Epithelial cell of esophagus (primary cell): ENCODE measurements around the gene PWWP2B.
"Not testable (repeated sequence)": the region's sequence is repeated elsewhere in the genome, so short reads cannot be mapped to it uniquely, and the experiment has no call there.

Source experiments
- DNase-seq: peaks from one replicate; pipeline ENCODE4 v3.0.0; 2010; ENCODE audit warnings: low read depth
- H3K4me3 ChIP-seq: 2 replicates; pipeline ENCODE4 v1.5.1; 2011; ENCODE audit warnings: mild to moderate bottlenecking, low read length, control low read depth
- TF ChIP-seq, protein P1 (sequence below): IDR thresholded peaks from 2 replicates; pipeline ENCODE4 v1.5.1; 2011; ENCODE audit warnings: low read depth, mild to moderate bottlenecking, low read length, control low read depth, inconsistent platforms; ENCODE audit not compliant: insufficient read depth; ENCODE audit errors: missing control alignments

PWWP2B gene

DNA sequence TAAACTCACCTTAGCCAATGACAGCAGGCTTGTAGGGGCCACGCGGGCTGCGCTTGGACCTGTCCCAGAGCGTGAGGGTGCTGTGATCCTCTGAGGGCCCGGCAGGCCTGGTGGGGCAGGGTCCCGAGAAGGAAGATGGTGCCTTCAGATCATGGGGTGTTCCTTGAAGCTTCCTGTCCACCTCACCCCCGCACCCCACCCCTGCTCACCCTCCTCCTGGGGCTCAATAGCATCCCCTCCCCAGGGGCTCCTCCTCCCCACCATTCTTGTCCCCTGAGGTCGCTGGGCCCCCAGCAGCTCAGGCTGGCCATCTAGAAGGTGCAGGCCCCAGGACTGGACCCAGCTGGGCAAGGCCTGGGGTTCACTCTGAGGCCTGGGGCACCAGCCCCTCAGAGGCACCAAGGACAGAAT is 33.9 kb downstream of the PWWP2B start:
- no peak for DNase-seq
- H3K4me3 ChIP-seq: no peak overlapping the region
- TF ChIP-seq, protein P1, sequence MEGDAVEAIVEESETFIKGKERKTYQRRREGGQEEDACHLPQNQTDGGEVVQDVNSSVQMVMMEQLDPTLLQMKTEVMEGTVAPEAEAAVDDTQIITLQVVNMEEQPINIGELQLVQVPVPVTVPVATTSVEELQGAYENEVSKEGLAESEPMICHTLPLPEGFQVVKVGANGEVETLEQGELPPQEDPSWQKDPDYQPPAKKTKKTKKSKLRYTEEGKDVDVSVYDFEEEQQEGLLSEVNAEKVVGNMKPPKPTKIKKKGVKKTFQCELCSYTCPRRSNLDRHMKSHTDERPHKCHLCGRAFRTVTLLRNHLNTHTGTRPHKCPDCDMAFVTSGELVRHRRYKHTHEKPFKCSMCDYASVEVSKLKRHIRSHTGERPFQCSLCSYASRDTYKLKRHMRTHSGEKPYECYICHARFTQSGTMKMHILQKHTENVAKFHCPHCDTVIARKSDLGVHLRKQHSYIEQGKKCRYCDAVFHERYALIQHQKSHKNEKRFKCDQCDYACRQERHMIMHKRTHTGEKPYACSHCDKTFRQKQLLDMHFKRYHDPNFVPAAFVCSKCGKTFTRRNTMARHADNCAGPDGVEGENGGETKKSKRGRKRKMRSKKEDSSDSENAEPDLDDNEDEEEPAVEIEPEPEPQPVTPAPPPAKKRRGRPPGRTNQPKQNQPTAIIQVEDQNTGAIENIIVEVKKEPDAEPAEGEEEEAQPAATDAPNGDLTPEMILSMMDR: no peak

DNA sequence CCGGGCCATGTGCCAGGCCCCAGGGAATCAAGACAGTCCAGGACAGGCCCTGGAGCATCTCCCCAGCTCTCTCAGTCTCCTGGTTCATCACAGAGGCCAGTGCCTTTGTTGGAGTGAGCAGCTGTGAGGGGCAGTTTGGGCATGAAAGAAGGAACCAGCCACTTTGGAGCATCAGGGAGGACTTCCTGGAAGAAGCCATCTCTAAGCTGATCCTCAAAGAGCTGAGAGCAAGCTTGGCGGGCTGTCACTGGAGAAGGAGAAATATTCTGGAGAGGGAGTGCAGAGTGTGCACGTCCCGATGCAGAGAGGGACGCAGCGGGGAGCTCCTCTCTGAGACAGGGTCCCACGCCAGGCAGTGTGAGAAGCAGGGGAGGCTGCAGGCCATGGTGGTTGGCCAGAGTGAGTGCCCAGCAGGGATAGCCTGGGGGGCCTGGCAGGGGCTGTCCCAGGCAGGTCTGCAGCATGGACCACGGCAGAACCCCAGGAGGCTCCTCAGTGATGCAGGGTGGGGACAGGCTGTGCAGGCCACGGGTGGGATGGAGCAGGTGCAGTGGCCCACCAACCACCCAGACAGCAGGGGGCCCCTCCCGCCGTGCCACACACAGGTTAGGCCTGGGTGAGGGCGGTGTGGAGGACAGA is 34.7 kb downstream of the PWWP2B start:
- no peak for DNase-seq
- H3K4me3 ChIP-seq: no peak overlapping the region
- TF ChIP-seq, protein P1: no peak

DNA sequence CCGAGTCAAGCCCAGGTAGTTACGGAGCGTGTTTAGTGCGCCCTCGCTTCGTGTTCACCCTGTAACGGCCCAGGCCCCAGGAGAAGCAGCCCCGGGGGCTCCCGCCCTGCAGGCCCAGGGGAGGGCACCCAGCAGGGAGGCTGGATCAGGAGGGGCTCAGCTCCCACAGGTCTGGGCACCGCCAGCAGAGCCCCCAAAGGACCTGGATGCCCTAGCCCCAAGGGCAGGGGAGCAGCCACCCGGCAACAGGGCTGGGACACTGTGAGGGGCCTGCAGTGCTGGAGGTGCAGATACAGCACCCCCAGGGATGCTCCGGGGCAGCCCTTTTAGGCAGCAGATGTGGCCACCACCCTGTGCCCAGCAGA is 35.2 kb downstream of the PWWP2B start:
- DNase-seq: no peak
- TF ChIP-seq, protein P1: no peak
- no peak overlapping the region for H3K4me3 ChIP-seq

DNA sequence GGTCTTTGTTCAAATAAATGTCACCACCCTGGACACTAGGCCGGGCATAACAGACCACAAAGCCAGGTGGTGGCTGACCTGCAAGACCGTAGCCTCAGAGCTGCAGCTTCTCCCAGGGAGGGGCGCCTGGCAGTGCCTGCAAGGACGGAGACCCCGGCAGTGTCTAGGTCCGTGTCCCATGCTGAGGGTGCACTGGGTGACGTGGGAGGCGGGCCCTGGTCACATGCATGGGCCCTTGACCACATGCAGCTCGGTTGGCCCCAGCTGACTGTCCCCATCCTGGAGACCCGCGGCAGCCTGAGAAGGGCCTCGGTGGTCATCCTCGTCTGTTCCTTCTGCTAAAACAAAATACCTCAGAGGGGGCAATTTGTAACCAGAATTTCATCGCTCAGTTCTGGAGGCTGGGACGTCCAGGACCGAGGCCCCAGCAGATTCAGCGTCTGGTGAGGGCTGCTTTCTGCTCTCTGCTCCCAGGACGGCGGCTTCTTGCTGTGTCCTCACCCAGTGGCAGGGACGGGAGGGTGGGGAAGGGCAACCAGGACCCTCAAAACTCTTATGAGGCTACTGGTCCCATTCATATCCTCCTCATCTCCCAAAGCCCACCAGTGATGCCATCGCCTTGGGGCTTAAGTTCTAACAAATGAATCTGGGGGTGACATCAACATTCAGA is 36.8 kb downstream of the PWWP2B start:
- H3K4me3 ChIP-seq: no peak overlapping the region
- TF ChIP-seq, protein P1: no peak
- no peak for DNase-seq

DNA sequence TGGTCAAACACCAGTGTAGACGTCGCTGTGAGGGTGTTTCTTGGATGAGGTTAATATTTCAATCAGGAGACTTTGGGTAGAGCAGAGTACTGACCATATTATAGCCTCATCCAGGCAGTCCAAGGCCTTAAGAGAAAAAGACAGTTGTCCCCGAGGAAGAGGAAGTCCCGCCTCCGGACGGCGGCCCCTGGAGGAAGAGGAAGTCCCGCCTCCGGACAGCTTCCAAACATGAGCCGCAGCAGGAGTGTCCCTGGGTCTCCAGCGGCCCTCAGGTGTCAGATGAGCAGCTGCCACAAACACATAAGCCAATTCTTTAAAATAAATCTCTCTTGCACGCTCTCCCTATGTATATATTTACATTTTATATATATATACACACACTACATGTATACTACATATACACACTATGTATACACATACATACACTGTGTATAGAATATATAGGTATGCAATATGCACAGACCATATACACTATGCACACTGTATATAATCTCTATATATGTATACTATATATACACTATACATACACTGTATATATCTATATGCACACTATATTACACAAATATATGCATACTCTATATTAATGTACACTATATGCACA is 37.5 kb downstream of the PWWP2B start:
- DNase-seq: no peak

DNA sequence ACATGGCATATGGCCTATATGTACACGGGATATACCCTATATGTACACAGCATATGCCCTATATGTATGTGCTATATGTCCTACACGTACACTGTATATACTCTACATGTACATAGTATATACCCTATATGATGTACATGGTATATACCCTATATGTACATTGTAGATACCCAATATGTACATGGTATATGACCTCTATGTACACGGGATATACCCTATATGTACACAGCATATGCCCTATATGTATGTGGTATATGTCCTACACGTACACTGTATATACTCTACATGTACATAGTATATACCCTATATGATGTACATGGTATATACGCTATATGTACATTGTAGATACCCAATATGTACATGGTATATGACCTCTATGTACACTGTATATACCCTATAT is 38.3 kb downstream of the PWWP2B start:
- H3K4me3 ChIP-seq, DNase-seq: not testable (repeated sequence)

More for the DNA sequence above, 37.5 kb downstream of the PWWP2B start:
- H3K4me3 ChIP-seq: no peak overlapping the region
- TF ChIP-seq, protein P1: no peak

DNA sequence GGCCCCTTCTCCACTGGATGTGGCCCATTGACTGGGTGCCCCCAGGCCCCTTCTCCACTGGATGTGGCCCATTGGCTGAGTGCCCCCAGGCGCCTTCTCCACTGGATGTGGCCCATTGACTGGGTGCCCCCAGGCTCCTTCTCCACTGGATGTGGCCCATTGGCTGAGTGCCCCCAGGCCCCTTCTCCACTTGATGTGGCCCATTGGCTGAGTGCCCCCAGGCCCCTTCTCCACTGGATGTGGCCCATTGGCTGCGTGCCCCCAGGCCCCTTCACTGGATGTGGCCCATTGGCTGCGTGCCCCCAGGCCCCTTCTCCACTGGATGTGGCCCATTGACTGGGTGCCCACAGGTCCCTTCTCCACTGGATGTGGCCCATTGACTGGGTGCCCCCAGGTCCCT is 39.1 kb downstream of the PWWP2B start:
- H3K4me3 ChIP-seq, DNase-seq: not testable (repeated sequence)
